Activated CD4-positive, alpha-beta memory T cell treated with anti-CD3 and anti-CD28 coated beads, Interleukin-2, amount 10 ng/mL, durations not matched to agents 7 days and 5 days (primary cell): Measurements from ENCODE around the gene KDM2B. TPM values are rescaled to one million over a fixed set of nuclear protein-coding genes. Genes with fewer than 3 reads are reported as not detected.
A peak's percentile ranks its signal among the peaks of the same experiment; 100 is the strongest.

Experiments used
- CTCF ChIA-PET: fragments of 350-600 bp; sonication (Branson Sonifier 250); formaldehyde crosslinking; loops from one replicate; lab custom pipeline; 2021; ENCODE audit warnings: antibody characterized with exemption, inconsistent platforms; lab: Charles Lee
- POLR2A ChIA-PET: fragments of 350-600 bp; sonication (Branson Sonifier 250); formaldehyde crosslinking; loops from one replicate; lab custom pipeline; 2021; ENCODE audit warnings: antibody characterized with exemption; lab: Charles Lee
- DNase-seq: peaks from one replicate; pipeline ENCODE4 v3.0.0-alpha.2; 2020
- H3K27ac Mint-ChIP-seq: one replicate; pipeline ENCODE4 v1.8.0; 2021; ENCODE audit warnings: mild to moderate bottlenecking, mixed read lengths
- H3K27me3 Mint-ChIP-seq: one replicate; pipeline ENCODE4 v1.8.0; 2021; ENCODE audit warnings: mixed read lengths
- H3K36me3 Mint-ChIP-seq: one replicate; pipeline ENCODE4 v1.8.0; 2021; ENCODE audit warnings: low read depth, mixed read lengths
- H3K4me1 Mint-ChIP-seq: one replicate; pipeline ENCODE4 v1.8.0; 2021; ENCODE audit warnings: mixed read lengths
- H3K4me3 Mint-ChIP-seq: one replicate; pipeline ENCODE4 v1.8.0; 2021; ENCODE audit warnings: mild to moderate bottlenecking, mixed read lengths
- H3K9me3 Mint-ChIP-seq: one replicate; pipeline ENCODE4 v1.8.0; 2021; ENCODE audit warnings: mixed read lengths
- total RNA-seq, 2 experiments: library from RNA; stranded (reverse); gene quantifications; one replicate each; pipeline ENCODE4 v1.2.3, GENCODE V29; 2021

The KDM2B gene
- total RNA-seq, 2 experiments from 2014 or later: 59.8 to 62.6 TPM

DNA sequence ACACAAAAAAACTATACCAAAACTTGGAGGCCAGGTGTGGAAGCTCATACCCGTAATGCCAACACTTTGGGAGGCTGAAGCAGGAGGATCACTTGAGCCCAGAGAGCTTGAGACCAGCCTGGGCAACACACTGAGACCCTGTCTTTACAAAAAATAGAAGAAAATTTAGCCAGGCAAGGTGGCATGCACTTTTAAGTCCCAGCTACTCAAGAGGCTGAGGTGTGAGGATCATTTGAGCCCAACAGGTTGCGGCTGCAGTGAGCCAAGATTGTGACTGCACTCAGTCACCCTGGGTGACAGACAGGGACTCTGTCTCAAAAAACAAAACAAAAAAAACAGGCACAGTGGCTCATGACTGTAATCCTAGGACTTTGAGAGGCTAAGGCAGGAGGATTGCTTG, 105.5 kb downstream of the KDM2B start:
- CTCF ChIA-PET: interaction anchor here (1.5 kb wide), 1 partner anchor 19 kb away, joined by 3 read pairs; no protein-coding TSS in a partner anchor
- no peak overlapping the region for H3K4me3 Mint-ChIP-seq
- POLR2A ChIA-PET: no interaction called here
- H3K4me1 Mint-ChIP-seq: no peaks in the 10 kb centered on the region
- H3K27me3 Mint-ChIP-seq: no peaks in the 10 kb centered on the region
- H3K36me3 Mint-ChIP-seq: no peaks in the 10 kb centered on the region
- no peak for DNase-seq
- no peak overlapping the region for H3K27ac Mint-ChIP-seq
- H3K9me3 Mint-ChIP-seq: no peaks in the 10 kb centered on the region

DNA sequence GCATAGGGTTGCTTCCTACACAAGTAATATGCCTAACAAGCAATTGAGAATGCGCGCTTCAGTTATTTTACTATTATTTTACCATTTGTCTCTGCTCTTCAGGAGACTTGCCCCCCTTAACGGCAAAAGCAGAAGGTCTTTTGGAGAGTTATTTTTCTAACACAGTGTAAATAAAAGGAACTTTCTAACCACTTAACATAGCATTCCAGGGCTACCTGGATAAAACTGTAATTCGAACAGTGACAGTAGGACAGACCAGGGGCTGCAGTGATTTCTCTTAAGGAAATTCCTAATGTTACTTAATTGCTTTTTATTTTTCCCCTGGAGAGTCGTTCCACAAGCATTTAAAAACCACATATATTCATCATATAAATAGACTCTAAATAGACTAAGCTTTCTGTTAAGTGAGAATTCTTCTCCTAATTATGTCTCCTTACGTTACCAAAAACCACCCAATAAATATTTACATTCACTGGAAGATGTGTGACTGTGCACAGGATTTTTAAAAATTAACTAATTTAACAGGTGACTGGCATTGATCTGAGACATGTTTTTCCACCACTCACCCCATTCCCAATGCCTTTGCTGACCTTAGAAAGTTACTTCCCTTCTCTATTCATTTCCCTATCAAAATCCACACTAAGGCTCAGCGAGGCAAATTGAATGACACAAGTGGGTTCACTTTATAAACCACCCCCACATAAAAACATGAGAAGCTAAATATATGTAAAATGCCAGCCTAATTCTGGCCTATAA, 108.5 kb downstream of the KDM2B start:
- H3K27me3 Mint-ChIP-seq: no peaks in the 10 kb centered on the region
- H3K4me1 Mint-ChIP-seq: peaks cover 8% of the 10 kb centered on the region
- no peak overlapping the region for H3K4me3 Mint-ChIP-seq
- ChIA-PET POLR2A (no interaction called here), CTCF (no interaction called here)
- DNase-seq: no peak
- H3K27ac Mint-ChIP-seq: no peak overlapping the region
- no peaks in the 10 kb centered on the region for H3K36me3 Mint-ChIP-seq
- no peaks in the 10 kb centered on the region for H3K9me3 Mint-ChIP-seq

DNA sequence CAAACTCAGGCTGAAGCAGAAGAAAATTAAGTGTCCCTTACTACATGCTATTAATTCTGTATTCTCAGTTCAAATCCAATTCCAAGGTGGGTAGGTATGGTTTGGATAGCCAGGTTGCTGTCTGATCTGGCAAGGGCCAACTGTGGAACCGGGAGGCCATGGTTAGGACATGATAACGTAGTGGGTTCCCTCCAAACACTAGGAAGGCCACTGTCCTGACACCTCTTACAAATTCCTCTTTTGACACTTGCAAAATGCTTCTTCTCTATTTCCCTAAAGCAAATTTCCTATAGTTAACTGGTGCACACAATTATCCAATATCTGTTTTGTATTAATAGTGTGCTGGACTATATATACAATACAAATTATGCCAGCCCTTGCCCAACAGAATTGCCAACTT, 110.1 kb downstream of the KDM2B start:
- Mint-ChIP-seq H3K36me3 (peaks cover 5% of the 10 kb centered on the region), H3K9me3 (no peaks in the 10 kb centered on the region), H3K27me3 (no peaks in the 10 kb centered on the region), H3K27ac (no peak overlapping the region), H3K4me3 (no peak overlapping the region), H3K4me1 (peaks cover 14% of the 10 kb centered on the region)
- DNase-seq: no peak
- POLR2A ChIA-PET: no interaction called here
- CTCF ChIA-PET: no interaction called here

DNA sequence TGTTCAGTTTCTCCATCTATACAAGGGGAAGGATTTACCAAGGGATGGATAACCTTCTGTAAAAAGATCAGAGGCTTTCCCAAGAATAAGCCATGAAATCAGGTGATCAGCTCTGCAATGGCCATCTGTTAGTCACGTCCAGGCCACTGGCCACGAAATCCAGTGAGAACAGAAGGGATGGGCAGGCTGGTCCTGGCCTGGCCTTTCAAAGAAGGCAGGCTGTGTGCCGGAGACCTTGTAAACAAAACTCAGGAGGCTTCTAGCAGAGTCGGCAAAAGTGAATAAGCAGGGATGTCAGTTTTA, 112.4 kb downstream of the KDM2B start:
- H3K27me3 Mint-ChIP-seq: no peaks in the 10 kb centered on the region
- CTCF ChIA-PET: interaction anchor here (0.7 to 2.2 kb wide), 5 partner anchors 10 to 214 kb away, joined by 3 to 22 read pairs (median 3); no protein-coding TSS in a partner anchor
- peaks cover 30% of the 10 kb centered on the region for H3K4me1 Mint-ChIP-seq

DNA sequence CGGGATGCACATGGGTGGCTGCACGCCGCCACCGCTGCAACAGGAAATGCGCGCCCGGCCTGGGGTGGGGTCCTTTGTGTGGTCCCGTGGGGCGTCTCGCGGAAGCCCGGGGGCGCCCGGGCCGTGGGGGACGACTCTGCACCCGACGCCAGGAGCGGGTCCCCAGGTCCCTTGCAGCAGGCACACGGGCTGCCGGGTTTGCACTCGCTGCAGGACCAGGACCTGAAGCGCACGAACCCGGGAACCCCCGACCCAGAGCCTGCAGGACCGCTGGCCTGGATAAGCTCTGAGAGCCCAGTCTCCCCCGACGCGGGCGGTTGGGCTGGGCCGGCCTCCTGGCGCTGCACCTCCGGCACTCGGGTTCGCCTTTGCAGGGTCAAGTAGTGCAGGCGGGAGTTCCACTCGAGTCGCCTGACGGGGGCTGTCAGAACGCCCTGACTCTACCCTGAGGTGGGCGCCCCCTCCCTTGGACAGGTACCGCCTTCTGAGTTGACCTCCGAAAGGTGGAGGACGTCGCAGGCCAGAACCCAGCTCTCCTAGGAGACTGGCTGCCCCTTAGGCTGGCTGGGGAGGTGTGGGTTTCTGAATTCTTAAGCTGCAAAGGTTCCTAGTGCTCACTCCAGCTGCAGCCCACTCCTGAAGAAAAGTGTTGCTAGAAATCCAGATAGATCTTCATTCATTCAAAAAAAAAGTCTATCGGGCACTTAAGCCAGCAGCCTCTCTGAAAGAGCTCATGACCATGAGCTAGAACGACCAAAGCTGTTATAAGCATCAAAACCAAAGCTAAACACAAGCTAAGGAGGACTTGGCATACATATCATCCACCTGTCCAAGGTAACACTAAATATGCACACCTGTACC, 113.0 kb downstream of the KDM2B start:
- CTCF ChIA-PET: interaction anchor here (0.5 to 2.2 kb wide), 7 partner anchors 11 to 224 kb away, joined by 3 to 22 read pairs (median 3); no protein-coding TSS in a partner anchor
- peaks cover 11% of the 10 kb centered on the region for H3K36me3 Mint-ChIP-seq
- no peaks in the 10 kb centered on the region for H3K27me3 Mint-ChIP-seq
- peak overlapping the region; percentile 21 for H3K4me3 Mint-ChIP-seq
- POLR2A ChIA-PET: interaction anchor here (0.8 to 1.7 kb wide), 6 partner anchors 9 to 326 kb away, joined by 3 to 7 read pairs (median 4); partner anchors contain the start of genes RHOF and RNF34
- H3K9me3 Mint-ChIP-seq: no peaks in the 10 kb centered on the region
- H3K27ac Mint-ChIP-seq: no peak overlapping the region
- H3K4me1 Mint-ChIP-seq: peaks cover 30% of the 10 kb centered on the region
- no peak for DNase-seq

More for the DNA sequence above, 112.4 kb downstream of the KDM2B start:
- Mint-ChIP-seq H3K9me3 (no peaks in the 10 kb centered on the region), H3K36me3 (peaks cover 11% of the 10 kb centered on the region), H3K4me3 (no peak overlapping the region), H3K27ac (no peak overlapping the region)
- no peak for DNase-seq
- POLR2A ChIA-PET: interaction anchor here (0.8 to 1.7 kb wide), 6 partner anchors 9 to 326 kb away, joined by 3 to 7 read pairs (median 4); partner anchors contain the start of genes RHOF and RNF34

DNA sequence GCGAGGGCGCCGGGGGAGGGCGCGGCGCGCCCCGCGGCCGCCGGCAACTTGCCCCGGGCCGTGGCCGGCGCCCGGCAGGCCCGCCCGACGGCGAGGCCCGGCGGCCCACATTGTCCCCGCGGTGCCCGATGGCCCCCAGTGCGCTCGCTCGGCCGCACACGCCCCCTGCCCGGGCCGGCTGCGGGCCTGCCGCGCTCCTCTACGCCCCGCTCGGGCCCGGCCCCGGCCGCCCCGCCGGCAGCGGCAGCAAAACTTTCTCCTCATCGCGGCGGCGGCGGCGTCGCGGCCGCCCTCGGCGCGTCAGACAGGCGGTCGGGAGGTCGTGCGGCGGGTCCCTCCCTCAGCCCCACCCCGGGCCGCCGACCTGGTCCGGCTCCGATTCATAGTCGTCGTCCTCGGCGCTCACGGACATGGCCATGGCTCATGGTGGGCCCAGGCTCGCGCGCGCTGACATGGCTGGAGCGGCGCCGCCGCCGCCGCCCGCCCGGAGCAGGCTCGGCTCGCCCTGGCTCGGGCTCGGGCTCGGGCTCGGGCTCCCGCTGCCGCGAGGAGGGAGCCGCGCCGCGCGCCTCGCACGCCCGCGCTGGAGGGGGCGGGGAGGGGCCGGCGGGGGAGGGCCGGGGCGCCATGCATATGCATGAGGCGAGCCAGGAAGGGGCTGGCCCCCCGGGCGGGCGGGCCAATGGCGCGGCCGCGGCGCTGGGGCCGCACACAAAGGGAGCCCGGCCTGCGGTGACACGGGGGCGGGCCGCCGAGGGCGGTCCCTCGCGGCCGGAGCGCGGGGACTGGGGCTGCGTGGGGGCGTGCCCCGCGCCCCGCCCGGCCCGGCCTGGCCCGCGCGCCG, 113.8 kb downstream of the KDM2B start:
- Mint-ChIP-seq H3K27me3 (no peaks in the 10 kb centered on the region), H3K4me3 (no peak overlapping the region), H3K4me1 (peaks cover 32% of the 10 kb centered on the region), H3K36me3 (peaks cover 11% of the 10 kb centered on the region), H3K9me3 (no peaks in the 10 kb centered on the region), H3K27ac (no peak overlapping the region)
- CTCF ChIA-PET: interaction anchor here (1.0 to 2.2 kb wide), 3 partner anchors 11 to 27 kb away, joined by 3 to 22 read pairs (median 3); no protein-coding TSS in a partner anchor
- POLR2A ChIA-PET: interaction anchor here (0.6 to 1.7 kb wide), 2 partner anchors 160 to 886 kb away, joined by 3 to 6 read pairs; no protein-coding TSS in a partner anchor
- DNase-seq: peak; percentile 91

DNA sequence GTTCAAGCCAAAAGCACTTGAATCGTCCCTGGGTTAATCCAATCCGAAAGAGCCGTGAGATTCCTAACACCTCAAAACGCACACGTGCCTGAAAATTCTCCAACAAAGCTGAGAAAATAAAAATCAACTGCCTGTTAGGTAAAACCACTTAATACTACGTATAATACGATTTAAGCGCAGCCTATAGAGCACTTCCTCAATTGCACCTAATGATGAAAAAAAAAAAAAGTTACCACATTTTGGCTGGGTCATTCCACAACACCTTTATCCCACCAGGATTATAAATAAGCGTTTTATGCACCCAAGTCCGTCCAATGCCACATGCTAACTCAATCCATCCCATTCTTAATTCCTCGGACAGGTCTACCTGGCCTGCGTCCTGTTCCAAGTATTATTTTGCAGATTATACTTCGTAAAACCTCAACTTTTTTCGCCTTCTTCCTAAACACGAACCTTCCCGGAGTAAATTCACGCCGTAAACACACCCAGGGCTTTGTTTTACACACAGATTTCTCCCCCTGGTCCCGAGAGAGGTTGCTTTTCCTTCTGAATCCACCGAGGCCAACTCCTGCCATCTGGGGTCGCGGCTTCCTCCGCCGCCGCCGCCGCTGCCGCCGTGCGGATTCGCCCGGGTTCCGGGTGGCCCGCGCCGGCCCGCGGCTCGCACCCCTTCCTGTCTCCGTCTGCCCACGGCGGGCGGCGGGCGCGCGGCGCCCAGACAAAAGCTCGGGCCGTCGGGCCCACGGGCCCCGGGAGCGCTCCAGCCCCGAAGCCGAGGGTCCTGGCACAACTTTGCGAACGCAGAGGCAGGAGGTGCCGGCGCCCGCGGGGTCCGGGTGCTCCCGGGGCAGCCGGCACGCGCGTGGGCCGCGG, 114.7 kb downstream of the KDM2B start:
- POLR2A ChIA-PET: interaction anchor here (0.6 to 1.4 kb wide), 4 partner anchors 34 to 885 kb away, joined by 3 read pairs; no protein-coding TSS in a partner anchor
- H3K4me1 Mint-ChIP-seq: peaks cover 40% of the 10 kb centered on the region
- H3K4me3 Mint-ChIP-seq: peak overlapping the region; percentile 93
- peak overlapping the region; percentile 90 for H3K27ac Mint-ChIP-seq
- H3K9me3 Mint-ChIP-seq: no peaks in the 10 kb centered on the region
- CTCF ChIA-PET: interaction anchor here (0.8 kb wide), 1 partner anchor 28 kb away, joined by 3 read pairs; no protein-coding TSS in a partner anchor
- H3K36me3 Mint-ChIP-seq: peaks cover 11% of the 10 kb centered on the region
- DNase-seq: peak; percentile 60
- H3K27me3 Mint-ChIP-seq: no peaks in the 10 kb centered on the region

DNA sequence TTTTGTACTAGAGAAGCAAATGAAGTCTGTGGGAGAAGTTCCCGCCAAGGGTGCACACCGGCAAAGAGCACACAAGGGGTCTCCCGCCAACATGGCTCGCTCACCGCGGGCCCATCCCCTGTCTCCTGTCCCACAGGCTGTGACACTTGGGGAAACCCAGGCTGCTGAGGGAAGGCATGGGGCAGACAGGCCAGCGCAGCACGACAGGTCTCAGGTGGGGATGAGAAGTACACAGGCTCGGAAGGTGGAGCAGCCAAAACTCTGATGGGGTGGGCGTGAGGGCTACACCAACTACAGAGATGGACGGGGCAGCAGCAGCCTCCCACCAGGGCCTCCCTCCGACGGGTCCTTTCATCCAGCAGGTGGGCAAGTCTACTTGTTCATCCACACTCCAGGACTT, 116.5 kb downstream of the KDM2B start:
- no peaks in the 10 kb centered on the region for H3K27me3 Mint-ChIP-seq
- peaks cover 11% of the 10 kb centered on the region for H3K36me3 Mint-ChIP-seq
- CTCF ChIA-PET: interaction anchor here (2.1 kb wide), 1 partner anchor 21 kb away, joined by 8 read pairs; no protein-coding TSS in a partner anchor
- peaks cover 54% of the 10 kb centered on the region for H3K4me1 Mint-ChIP-seq
- peak overlapping the region; percentile 7 for H3K4me3 Mint-ChIP-seq
- no peak overlapping the region for H3K27ac Mint-ChIP-seq
- no peak for DNase-seq
- no peaks in the 10 kb centered on the region for H3K9me3 Mint-ChIP-seq
- POLR2A ChIA-PET: no interaction called here

DNA sequence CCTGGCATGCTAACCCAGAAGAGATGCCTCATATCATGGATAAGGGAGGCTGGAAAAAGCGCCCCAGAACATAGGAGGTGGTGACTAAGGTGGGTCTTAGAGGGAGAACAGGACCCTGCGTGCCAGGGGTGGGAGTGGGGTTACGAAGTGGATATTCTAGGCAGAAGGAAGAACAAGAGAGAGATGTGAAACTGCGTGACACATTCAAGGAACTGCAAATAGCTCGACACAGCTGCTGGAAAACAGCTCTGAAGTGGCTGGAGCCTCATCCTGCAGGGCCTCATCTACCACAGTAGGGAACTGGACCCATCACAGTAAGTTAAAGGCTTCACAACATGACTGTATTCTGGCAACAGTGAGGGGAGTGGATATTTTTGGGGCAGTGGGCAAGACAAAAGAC, 119.8 kb downstream of the KDM2B start:
- POLR2A ChIA-PET: interaction anchor here (1.5 kb wide), 1 partner anchor 62 kb away, joined by 3 read pairs; no protein-coding TSS in a partner anchor
- no peak for DNase-seq
- H3K36me3 Mint-ChIP-seq: peaks cover 15% of the 10 kb centered on the region
- CTCF ChIA-PET: interaction anchor here (1.1 kb wide), 1 partner anchor 16 kb away, joined by 3 read pairs; no protein-coding TSS in a partner anchor
- no peaks in the 10 kb centered on the region for H3K27me3 Mint-ChIP-seq
- no peak overlapping the region for H3K4me3 Mint-ChIP-seq
- H3K27ac Mint-ChIP-seq: no peak overlapping the region
- H3K9me3 Mint-ChIP-seq: no peaks in the 10 kb centered on the region
- peaks cover 50% of the 10 kb centered on the region for H3K4me1 Mint-ChIP-seq

DNA sequence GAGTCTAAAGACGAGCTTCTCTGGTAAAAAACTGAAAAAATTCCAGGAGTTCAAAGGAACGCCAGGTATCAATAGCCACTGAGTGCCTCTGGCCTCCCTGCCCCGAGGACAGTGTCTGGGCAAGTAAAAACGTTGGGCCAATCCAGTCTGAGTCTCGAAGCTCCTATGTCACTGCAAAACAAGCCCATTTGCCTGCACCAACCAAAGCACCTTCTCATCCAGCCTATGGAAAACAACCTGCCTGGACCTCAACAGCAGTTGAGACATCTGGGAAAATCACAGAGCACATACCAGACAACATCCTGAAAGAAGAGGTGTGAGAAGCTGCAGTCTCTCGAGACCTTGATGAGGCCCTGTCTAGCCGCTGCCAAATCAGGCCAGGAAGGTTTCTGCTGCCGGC, 124.3 kb downstream of the KDM2B start:
- H3K9me3 Mint-ChIP-seq: no peaks in the 10 kb centered on the region
- H3K27ac Mint-ChIP-seq: no peak overlapping the region
- H3K4me1 Mint-ChIP-seq: peaks cover 34% of the 10 kb centered on the region
- POLR2A ChIA-PET: no interaction called here
- peaks cover 15% of the 10 kb centered on the region for H3K36me3 Mint-ChIP-seq
- H3K27me3 Mint-ChIP-seq: no peaks in the 10 kb centered on the region
- DNase-seq: no peak
- CTCF ChIA-PET: interaction anchor here (2.4 kb wide), 1 partner anchor 13 kb away, joined by 11 read pairs; no protein-coding TSS in a partner anchor
- H3K4me3 Mint-ChIP-seq: no peak overlapping the region

DNA sequence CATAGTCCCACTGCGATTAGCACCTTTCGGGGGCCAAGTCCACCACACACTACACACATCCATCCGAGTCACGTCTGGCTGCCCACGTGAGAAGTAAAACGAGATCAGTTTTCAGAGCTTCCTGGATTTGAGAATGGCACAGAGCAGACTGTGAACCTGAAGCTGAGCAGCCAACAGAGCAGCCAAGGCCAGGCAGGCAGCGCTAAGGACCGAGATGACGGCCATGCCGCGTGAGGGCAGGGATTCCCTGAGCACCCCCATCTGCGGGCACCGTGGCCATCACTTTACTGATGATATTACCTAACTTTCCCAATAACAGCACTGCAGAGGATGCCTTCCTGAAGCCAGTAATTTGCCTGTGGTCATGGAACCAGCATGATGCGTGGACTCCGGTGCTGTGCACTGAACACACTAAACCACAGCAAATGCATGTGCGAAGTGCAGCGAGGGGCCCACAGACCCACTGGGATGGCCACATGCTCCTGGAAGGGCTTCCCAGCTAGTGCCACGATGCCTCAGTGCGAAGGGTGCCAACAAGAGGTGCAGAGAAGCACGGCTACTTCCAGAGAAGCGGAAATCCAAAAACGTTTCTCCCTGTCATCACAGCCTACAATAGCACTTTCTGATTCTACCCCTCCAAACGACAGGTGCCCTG, 124.9 kb downstream of the KDM2B start:
- peaks cover 19% of the 10 kb centered on the region for H3K36me3 Mint-ChIP-seq
- ChIA-PET CTCF (interaction anchor here (2.4 kb wide), 1 partner anchor 13 kb away, joined by 11 read pairs; no protein-coding TSS in a partner anchor), POLR2A (interaction anchor here (1.7 kb wide), 1 partner anchor 55 kb away, joined by 5 read pairs; the partner anchor contains the start of gene RNF34)
- H3K27ac Mint-ChIP-seq: no peak overlapping the region
- peaks cover 30% of the 10 kb centered on the region for H3K4me1 Mint-ChIP-seq
- no peak overlapping the region for H3K4me3 Mint-ChIP-seq
- H3K27me3 Mint-ChIP-seq: no peaks in the 10 kb centered on the region
- no peaks in the 10 kb centered on the region for H3K9me3 Mint-ChIP-seq
- DNase-seq: no peak
